ENCODE results near the gene NF1. TPM values are rescaled to one million over a fixed set of nuclear protein-coding genes. Genes with fewer than 3 reads are reported as not detected.

The NF1 gene
- total RNA-seq, 2 donors from 2014 or later = 38.5 to 49.1 TPM

DNA sequence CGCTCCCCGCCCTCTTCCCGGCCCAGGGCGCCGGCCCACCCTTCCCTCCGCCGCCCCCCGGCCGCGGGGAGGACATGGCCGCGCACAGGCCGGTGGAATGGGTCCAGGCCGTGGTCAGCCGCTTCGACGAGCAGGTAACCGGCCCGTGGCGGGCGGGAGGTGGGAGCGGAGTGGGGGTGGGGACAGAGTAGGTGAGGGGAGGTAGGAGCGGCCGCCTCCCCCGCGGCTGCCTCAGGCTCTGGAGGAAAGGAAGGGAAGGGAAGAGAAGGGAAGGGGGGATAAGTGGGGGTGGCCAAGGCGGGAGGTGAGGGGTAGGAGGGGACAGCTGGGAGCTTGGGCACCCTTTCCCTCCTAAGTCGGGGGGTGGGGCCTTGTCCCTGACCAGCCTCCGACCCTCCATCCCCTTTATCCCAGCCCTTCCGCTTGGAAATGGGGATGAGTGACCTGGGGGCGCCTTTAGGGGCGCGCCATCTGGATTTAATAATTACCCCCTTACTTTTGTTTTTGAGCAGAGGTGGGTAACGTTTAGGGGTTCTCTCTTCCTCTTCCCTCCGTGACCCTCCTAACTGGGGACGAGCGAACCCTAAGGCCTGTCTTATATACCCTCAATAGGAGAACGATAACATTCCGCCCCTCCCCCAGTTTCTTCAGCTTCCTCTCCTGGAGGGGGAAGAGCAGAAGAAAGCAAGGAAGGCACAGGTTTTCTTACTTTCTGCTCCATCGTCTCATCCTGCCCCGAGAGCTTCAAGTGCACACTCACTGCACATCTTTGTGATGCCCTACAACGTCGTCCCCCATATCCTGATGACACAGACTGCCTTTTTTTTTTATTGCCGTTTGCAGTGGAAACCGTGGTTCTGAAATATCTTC, 694 bp downstream of the NF1 start:
- peak overlapping the region; percentile 90 to 98 for H3K9ac ChIP-seq (ENCODE audit: low read depth in 2 of 2, low read length in 2 of 2)
- peak overlapping the region; percentile 91 for H3K27ac ChIP-seq
- intact Hi-C loops (cut with DNase I) = no loop called here
- H3K4me1 ChIP-seq = no peaks in the 10 kb centered on the region
- peak; percentile 61 for DNase-seq
- peak overlapping the region; percentile 78 for H3K4me3 ChIP-seq
- H3K9me3 ChIP-seq = no peaks in the 10 kb centered on the region
- no peak for TF ChIP-seq CTCF (IDR thresholded peaks at IDR 0.05)
- no peaks in the 10 kb centered on the region for H3K36me3 ChIP-seq
- H3K27me3 ChIP-seq = no peaks in the 10 kb centered on the region

GRCh38 chr17:31096106-31096436, 1.3 kb downstream of the NF1 start:
- Histone ChIP-seq H3K9me3 (no peaks in the 10 kb centered on the region), H3K27me3 (no peaks in the 10 kb centered on the region), H3K36me3 (no peaks in the 10 kb centered on the region), H3K4me1 (no peaks in the 10 kb centered on the region), H3K4me3 (peak overlapping the region; percentile 78), H3K27ac (peak overlapping the region; percentile 91), H3K9ac (ENCODE audit: low read depth in 2 of 2, low read length in 2 of 2) (peak overlapping the region in 1 of 2 donors; percentile 90)
- TF ChIP-seq CTCF (IDR thresholded peaks at IDR 0.05) = no peak
- intact Hi-C loops (cut with DNase I) = no loop called here
- no peak for DNase-seq

- H3K9ac ChIP-seq (ENCODE audit: low read depth in 2 of 2, low read length in 2 of 2) = no peak overlapping the region
- no peaks in the 10 kb centered on the region for H3K36me3 ChIP-seq
- intact Hi-C loops (cut with DNase I) = no loop called here
- H3K27me3 ChIP-seq = no peaks in the 10 kb centered on the region
- H3K27ac ChIP-seq = no peak overlapping the region
- no peaks in the 10 kb centered on the region for H3K9me3 ChIP-seq
- no peak for TF ChIP-seq CTCF (IDR thresholded peaks at IDR 0.05)
- no peaks in the 10 kb centered on the region for H3K4me1 ChIP-seq
- DNase-seq = no peak
- H3K4me3 ChIP-seq = no peak overlapping the region
These were observed 4.2 kb downstream of the NF1 start for GRCh38 chr17:31099016-31099415.

- intact Hi-C loops (cut with DNase I) = no loop called here
- Histone ChIP-seq H3K27me3 (no peaks in the 10 kb centered on the region), H3K27ac (no peak overlapping the region), H3K4me1 (no peaks in the 10 kb centered on the region), H3K36me3 (no peaks in the 10 kb centered on the region), H3K9ac (ENCODE audit: low read depth in 2 of 2, low read length in 2 of 2) (no peak overlapping the region), H3K9me3 (no peaks in the 10 kb centered on the region), H3K4me3 (no peak overlapping the region)
- TF ChIP-seq CTCF (IDR thresholded peaks at IDR 0.05) = no peak
- no peak for DNase-seq
These were observed 6.2 kb downstream of the NF1 start for GRCh38 chr17:31100840-31101459.

- TF ChIP-seq CTCF (IDR thresholded peaks at IDR 0.05) = no peak
- Histone ChIP-seq H3K4me1 (no peaks in the 10 kb centered on the region), H3K36me3 (no peaks in the 10 kb centered on the region), H3K4me3 (no peak overlapping the region), H3K9me3 (no peaks in the 10 kb centered on the region), H3K9ac (ENCODE audit: low read depth in 2 of 2, low read length in 2 of 2) (no peak overlapping the region), H3K27ac (no peak overlapping the region), H3K27me3 (no peaks in the 10 kb centered on the region)
- intact Hi-C loops (cut with DNase I) = no loop called here
- DNase-seq = no peak
These were observed 7.2 kb downstream of the NF1 start for GRCh38 chr17:31101943-31102342.

All from colonic mucosa (tissue), 4 donors.